GM19351 (cell line): ENCODE data around the gene FOXR1.

Experiments
- ATAC-seq: cut with Tn5 transposase; IDR thresholded peaks from one replicate; pipeline ENCODE4 v1.9.1; 2021; ENCODE audit warnings: mild to moderate bottlenecking, moderate library complexity; ENCODE audit not compliant: unreplicated experiment

FOXR1 gene

DNA sequence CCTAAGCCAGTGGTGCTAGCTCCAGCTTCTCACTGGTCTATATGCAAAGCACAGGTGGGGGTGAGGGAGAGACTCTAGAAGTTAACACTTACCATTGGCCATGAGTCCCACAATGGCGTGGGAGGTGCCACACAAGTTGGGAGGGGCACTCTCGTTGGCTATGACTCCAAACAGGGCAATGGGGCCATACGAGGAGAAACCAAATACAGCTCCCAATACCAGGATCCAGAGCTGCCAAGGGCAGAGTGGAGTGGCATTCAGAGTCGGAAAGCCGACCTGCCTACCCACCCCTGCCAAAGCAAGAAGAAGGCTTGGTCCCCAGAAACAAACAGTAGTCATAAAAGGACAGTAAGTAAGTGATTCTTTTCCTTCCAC is 53.5 kb downstream of the FOXR1 start:
- no peak for ATAC-seq

DNA sequence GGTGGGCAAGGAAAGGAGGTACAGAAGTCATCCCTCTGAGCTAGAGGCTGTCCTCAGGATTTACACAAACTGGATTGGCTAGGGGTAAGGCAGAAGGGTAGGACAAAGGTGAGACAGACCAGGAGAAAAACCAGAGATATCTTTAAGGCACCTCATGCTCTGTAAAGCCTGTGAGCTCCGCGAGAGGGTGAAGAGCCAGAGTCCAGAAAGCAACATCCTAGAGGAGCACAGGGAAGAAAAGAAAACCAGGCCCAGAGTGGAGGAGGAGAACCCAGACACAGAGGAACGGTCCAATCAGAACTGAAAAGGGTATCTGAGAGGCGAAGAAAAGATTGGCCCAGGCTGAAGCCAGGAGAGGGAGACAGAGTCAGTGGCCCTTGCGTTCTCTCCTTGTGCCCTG is 54.0 kb downstream of the FOXR1 start:
- ATAC-seq: no peak

DNA sequence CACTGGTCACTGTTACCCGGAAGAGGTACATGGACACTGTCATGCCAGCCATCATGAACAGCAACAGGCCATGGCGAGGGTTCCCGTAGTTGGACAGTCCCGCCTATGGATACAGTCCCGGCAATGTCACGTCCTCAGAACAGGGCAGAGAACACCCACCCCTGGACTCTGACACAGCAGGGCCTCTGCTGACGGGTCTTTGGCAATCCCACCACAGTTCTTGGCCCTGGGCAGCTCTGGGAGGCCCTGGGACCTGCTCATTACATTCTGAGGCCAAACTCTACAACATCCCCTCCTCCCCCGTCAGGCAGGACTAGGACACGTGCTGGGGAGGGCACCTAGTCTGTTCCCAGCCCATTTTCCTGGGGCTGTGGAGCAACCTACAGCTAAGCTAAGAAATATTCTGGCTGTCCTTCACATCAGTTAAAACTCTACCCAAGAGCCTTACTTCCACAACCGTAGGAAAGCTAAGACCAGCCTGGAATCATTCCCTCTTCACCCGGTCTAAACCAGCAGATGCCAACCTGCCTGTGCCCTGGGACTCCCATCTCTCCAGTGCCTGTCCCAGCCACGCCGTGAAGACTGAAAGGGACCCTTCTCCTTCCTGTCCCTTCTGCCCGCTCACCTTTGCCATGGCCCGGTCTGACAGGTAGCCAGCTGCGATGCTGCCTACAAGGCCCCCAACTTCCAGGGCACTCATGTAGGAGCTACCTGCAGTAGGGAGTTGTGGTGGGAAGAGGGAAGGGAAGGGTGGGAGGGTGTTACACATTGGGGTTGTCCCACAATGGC is 54.6 kb downstream of the FOXR1 start:
- ATAC-seq: no peak

DNA sequence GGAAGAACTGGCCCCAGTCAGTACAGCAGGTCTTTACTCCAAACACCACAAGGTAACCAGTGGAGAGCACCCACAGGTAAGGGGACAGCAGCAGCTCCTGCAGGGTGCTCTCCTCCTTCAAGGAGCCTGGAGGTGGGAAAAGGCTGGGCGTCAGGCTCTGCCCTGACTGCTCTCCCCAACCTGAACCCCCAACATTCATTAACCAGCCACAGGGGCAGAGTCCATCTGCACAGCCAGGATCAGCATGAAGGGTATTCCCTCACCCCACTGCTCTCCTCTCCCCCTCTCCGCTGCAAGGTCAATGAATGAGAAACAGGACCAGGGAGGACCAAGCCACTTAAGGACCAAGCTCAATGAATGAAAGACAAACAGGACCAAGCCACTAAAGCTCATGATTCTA is 55.4 kb downstream of the FOXR1 start:
- no peak for ATAC-seq

DNA sequence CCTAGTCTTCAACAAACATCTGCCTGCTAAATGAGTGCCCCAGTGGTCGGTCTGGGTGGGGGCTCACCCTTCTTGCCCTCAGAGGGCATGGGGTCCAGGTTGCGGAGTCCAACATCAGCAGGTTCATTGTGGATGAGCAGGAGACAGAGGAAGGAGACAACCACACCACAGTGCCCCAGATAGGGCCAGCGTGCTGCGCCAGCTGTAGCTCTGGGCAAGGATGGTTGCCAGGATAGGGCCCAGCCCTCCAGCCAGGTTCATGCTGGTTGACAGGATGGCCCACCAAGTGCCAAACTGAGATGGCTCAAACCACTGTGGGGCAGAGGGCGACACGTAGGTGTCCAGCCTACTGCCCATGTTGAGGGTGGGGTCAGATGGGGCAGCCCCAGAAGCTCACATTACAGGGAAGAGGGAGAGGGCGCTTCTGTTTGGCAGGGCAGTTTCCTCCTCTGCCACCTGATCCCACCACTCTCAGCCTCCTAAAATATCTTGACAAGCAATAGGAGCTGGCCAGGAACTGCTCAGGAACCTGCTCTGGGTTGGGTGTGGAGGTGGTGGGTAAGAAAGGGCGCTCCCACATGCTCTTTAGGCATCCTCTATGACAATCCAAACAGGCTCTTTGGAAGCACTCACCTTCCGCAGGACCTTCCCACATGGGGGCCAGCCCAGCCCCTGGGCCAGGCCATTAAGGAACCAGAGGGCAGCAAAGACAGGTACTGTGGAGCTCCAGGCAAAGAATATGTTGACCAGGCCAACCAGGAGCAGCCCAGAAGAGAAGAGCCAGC is 56.2 kb downstream of the FOXR1 start:
- ATAC-seq: no peak

DNA sequence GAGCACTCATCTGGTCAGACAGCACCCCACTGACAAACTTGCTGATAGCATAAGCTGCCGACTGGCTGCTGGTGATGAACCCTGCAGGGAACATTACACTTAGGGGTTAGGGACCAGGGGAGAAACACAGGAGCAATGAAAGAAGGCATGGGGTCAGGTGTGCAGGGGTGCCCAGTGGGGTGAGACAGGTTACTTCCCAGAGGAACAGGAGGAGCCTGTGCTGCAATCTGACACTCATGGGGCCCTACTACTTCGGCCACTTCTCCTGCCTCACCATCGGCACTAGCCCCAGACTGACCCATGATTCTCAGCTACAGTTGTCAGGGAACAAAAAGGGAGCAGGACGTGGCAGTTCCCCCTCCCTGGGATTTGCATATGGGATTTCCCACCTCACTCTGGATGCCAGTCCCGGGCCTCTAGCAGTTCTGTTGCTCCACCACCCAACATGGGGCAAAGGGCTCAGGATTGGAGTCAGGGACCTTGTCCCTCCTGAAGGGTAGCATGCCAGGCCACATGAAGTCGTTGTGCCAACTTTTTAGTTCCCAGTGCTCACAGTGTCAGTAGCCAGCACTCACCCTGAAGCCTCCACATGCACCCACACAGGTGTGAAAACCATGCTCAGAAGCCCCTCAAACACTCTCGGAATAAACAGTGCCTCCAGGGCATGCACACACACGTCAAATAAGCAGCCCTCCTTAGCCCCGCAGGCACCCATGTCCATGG is 56.9 kb downstream of the FOXR1 start:
- ATAC-seq: no peak

DNA sequence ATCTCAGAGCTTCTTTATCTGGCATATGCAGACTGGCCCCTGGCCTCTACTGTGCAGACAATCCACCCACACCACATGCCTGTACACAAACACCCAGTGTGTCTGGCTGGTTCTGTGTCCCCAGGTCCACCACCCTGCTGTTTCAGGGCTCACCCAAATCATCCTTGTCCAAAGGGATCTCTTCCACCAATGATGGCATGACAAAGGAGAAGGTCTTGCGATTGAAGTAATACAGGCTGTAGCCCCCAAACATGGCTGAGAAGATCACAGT is 57.4 kb downstream of the FOXR1 start:
- no peak for ATAC-seq

DNA sequence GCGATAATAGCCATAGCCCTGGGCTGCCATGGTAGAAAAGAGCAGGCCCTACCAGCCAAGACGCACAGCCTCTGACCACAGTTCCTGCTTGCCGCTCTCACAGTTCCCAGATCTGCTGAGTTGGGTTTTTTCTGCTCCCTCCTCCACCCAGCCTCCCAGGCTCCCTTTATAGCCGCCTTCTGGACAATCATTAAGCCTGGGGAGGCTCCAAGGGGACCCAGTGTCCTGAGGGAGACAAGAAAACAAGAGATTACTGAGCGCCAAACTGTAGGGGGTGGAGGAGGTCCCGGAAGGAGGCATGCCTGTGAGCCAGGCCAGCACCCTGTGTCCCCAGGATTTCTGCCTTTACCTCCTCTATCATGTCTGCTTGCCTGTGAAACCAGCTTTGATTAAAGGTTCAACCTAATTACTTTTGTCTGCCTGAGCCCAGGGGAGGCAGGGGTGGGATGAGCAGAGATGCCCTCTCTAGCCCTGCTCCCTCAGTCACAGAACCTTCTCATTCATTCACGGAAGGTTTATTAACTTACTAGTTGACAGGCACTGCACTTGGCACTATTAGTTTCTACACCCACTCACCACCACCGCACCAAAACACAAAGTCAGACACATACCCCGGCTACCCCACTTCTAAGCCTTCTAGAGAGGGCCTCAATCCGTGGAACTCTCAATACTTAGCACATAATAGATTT is 57.9 kb downstream of the FOXR1 start:
- ATAC-seq: peak; percentile 16

DNA sequence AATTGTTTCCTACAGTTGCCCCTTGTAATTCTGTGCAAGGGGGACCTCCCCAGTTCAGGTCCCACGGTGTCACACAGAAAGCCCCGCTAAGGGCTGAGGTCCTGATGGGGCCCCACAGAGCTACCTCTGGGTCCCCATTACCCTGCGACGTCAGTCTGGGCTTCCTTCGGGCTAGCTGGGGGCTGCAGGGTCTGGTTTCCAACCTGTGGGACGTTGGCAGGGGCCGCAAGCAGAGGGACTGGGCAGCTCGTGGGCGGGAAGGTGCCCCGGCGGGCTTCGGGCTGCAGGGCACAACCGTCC is 58.4 kb downstream of the FOXR1 start:
- peak; percentile 15 for ATAC-seq

DNA sequence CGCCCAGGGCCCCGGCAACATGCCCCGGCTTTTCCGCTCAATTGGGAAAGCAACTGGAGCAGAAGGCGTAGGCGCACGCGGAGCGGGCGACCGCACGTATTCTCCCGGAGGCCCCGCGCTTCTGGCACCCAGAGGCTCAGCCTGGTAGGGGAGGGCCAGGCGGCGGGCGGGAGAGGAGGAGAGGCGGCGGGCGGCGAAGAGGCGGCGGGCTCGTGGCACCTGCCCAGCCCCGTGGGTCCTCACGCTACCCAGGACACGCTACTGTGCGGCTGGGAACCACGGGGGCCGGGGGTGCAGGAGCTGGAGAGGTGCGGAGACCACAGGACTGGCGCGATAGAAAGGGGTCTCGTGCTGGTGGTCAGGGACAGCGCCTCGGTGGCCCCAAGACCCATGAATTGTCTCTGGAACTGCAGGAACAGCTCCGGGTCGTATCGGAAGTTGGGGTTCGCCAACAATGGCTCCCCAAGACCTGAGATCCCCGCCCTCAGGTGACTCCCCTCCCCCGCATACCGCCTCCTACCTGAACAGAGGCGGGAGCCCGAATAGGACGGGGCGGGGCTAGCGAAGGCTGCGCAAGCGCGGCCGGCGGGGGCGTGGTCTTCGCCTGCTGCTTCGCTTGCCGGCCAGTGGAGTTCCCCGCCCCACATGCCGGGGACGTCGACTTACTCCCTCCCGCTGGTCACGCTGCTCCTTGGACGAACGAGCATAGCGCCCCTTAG is 58.9 kb downstream of the FOXR1 start, which contains the start of gene SLC37A4:
TSS of gene SLC37A4 (minus strand) at position 549 of the 719 bp plus-strand sequence.
- peak; percentile 89 for ATAC-seq
